Neural cell (in vitro differentiated cells): ENCODE measurements around the gene TBPL1. TPM values are rescaled to one million over a fixed set of nuclear protein-coding genes. Genes with fewer than 3 reads are reported as not detected.

Source experiments
- H2AFZ ChIP-seq: fragments of 200-600, 300-800 bp; sonication (generic), shearing (Covaris generic); 2 replicates; pipeline ENCODE4 v1.6.0; 2014; ENCODE audit warnings: low read depth, mild to moderate bottlenecking, antibody characterized with exemption, low read length, moderate library complexity
- H3F3A ChIP-seq: fragments of 200-600 bp; shearing (Covaris generic); 2 replicates; pipeline ENCODE4 v1.6.1; 2016; ENCODE audit warnings: mild to moderate bottlenecking, moderate library complexity, mixed read lengths, antibody characterized with exemption, low read length; ENCODE audit not compliant: insufficient read depth, poor library complexity, severe bottlenecking
- H3K27ac ChIP-seq: fragments of 200-600, 300-800 bp; sonication (generic), shearing (Covaris generic); 2 replicates; pipeline ENCODE4 v1.5.1; 2014; ENCODE audit warnings: mild to moderate bottlenecking, low read length, moderate library complexity
- H3K27me3 ChIP-seq: fragments of 300-800, 200-600 bp; sonication (generic), shearing (Covaris generic); 2 replicates; pipeline ENCODE4 v1.6.0; 2014; ENCODE audit warnings: mild to moderate bottlenecking, low read depth, low read length, moderate library complexity; ENCODE audit not compliant: insufficient read depth
- H3K36me3 ChIP-seq: fragments of 300-800, 200-600 bp; sonication (generic), shearing (Covaris generic); 2 replicates; pipeline ENCODE4 v1.5.1; 2014; ENCODE audit warnings: mild to moderate bottlenecking, antibody characterized with exemption, low read length, moderate library complexity; ENCODE audit not compliant: insufficient read depth
- H3K4me2 ChIP-seq: fragments of 300-800, 200-600 bp; sonication (generic), shearing (Covaris generic); 2 replicates; pipeline ENCODE4 v1.6.0; 2014; ENCODE audit warnings: mild to moderate bottlenecking, low read length
- H3K4me3 ChIP-seq: fragments of 300-800, 200-600 bp; sonication (generic), shearing (Covaris generic); 2 replicates; pipeline ENCODE4 v1.5.1; 2014; ENCODE audit warnings: mild to moderate bottlenecking, low read length, moderate library complexity
- H3K79me2 ChIP-seq: fragments of 200-600 bp; shearing (Covaris generic); replicated peaks from 2 replicates; pipeline ENCODE4 v1.6.0; 2014; ENCODE audit warnings: mild to moderate bottlenecking, low read length, moderate library complexity; ENCODE audit not compliant: insufficient read depth
- H3K9ac ChIP-seq: fragments of 300-800, 200-600 bp; sonication (generic), shearing (Covaris generic); 2 replicates; pipeline ENCODE4 v1.6.1; 2016; ENCODE audit warnings: mild to moderate bottlenecking, low read length, mixed read lengths
- H3K9me2 ChIP-seq: fragments of 200-600 bp; shearing (Covaris generic); 2 replicates; pipeline ENCODE4 v1.6.1; 2016; ENCODE audit warnings: mild to moderate bottlenecking, low read length, mixed read lengths; ENCODE audit not compliant: insufficient read depth
- H3K9me3 ChIP-seq: fragments of 200-600, 300-800 bp; sonication (generic), shearing (Covaris generic); 2 replicates; pipeline ENCODE4 v1.6.1; 2016; ENCODE audit warnings: mild to moderate bottlenecking, mixed run types, low read length, moderate library complexity, mixed read lengths
- H4K20me1 ChIP-seq: fragments of 200-600 bp; shearing (Covaris generic); 2 replicates; pipeline ENCODE4 v1.6.1; 2016; ENCODE audit warnings: mild to moderate bottlenecking, mixed run types; ENCODE audit not compliant: insufficient read depth
- EP300 ChIP-seq: fragments of 450-650 bp; conservative IDR thresholded peaks from 2 replicates; pipeline ENCODE4 v1.6.1; 2014; ENCODE audit warnings: antibody characterized with exemption, mild to moderate bottlenecking, moderate library complexity; ENCODE audit not compliant: poor library complexity, severe bottlenecking
- EZH2 ChIP-seq: fragments of 200-600, 300-800 bp; shearing (Covaris generic), sonication (generic); IDR thresholded peaks from 2 replicates; pipeline ENCODE4 v1.6.1; 2014; ENCODE audit warnings: antibody characterized with exemption, low read length, borderline replicate concordance, mild to moderate bottlenecking; ENCODE audit not compliant: insufficient read depth, poor library complexity, severe bottlenecking
- MXI1 ChIP-seq: fragments of 450-650 bp; conservative IDR thresholded peaks from 2 replicates; pipeline ENCODE4 v1.6.1; 2014; ENCODE audit warnings: antibody characterized with exemption, mild to moderate bottlenecking; ENCODE audit not compliant: poor library complexity, severe bottlenecking
- POLR2AphosphoS5 ChIP-seq: IDR thresholded peaks from 2 replicates; pipeline ENCODE4 v1.6.1; 2012
- RAD21 ChIP-seq: fragments of 450-650 bp; conservative IDR thresholded peaks from 2 replicates; pipeline ENCODE4 v1.6.1; 2014; ENCODE audit warnings: antibody characterized with exemption, mild to moderate bottlenecking, moderate library complexity
- SMC3 ChIP-seq: fragments of 450-650 bp; conservative IDR thresholded peaks from 2 replicates; pipeline ENCODE4 v1.6.1; 2014; ENCODE audit warnings: antibody characterized with exemption, mild to moderate bottlenecking, moderate library complexity; ENCODE audit not compliant: poor library complexity
- TAF1 ChIP-seq: IDR thresholded peaks from 2 replicates; pipeline ENCODE4 v1.6.1; 2012; ENCODE audit warnings: low read depth
- polyA minus RNA-seq: library from RNA; depleted of rRNA, polyadenylated mRNA; stranded (reverse); fragments of >200 nt; gene quantifications from 2 replicates; pipeline ENCODE4 v1.2.3, GENCODE V29; 2014
- polyA plus RNA-seq: library from polyadenylated mRNA; depleted of rRNA; stranded (reverse); fragments of >200 nt; gene quantifications from 2 replicates; pipeline ENCODE4 v1.2.3, GENCODE V29; 2014
- TF ChIP-seq, protein P1 (sequence below): IDR thresholded peaks from 2 replicates; pipeline ENCODE4 v1.6.1; 2012; ENCODE audit warnings: borderline replicate concordance
- TF ChIP-seq, protein P2 (sequence below): fragments of 450-650 bp; IDR thresholded peaks from 2 replicates; pipeline ENCODE4 v1.5.1; 2014; ENCODE audit warnings: antibody characterized with exemption, mild to moderate bottlenecking, moderate library complexity; ENCODE audit not compliant: poor library complexity, severe bottlenecking

The TBPL1 gene
- 110 and 126 TPM in 2 replicates for polyA plus RNA-seq
- polyA minus RNA-seq, result 89.8 and 109 TPM in 2 replicates

DNA sequence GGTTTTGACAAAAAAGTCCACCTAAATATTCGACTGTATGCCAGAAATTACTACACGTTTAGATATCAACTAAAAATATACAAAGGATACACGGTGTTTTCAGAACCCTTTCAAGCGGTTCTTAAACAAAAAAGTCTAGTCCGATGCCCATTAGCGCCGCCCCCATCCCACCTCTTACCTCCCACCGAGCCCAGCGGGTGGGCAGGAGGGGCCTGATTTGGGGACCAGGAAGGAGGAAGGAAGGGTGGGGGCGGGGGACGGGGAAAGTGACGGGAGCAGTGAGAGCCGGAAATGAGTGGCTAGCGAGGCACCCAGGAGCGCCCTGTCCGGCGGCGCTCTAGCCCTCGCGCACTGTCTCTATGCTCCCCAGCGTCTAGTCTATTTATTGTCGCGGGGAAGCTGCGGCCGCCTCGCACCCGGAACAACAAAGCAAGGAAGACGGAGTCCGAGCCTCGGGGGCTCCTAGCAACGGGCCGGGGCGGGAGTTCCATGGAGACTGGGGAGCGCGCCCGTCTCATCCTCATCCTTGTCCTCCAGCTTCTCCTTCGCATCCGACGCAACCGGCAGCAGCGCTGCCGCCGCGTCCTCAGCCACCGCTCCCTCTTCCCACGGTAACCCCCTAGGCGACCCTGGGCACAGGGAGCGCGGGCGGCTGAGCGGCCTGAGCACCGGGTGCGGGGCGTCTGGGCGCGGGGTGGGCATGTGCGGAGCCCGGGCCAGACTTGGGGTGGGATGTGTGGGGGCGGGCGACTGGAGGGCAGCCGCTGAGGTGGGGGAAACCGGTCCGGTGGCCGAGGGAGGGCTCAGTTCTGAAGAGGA is at the start of gene TBPL1:
TSS of gene TBPL1 (plus strand) at position 410 of the 819 bp plus-strand sequence. CDS start 26,902 bp downstream, outside the sequence.
- Histone ChIP-seq H3K27ac (peak within 1 kb of the TSS; percentile 90), H3F3A (no peaks in the 10 kb centered on the region), H2AFZ (peak within 1 kb of the TSS; percentile 98), H3K9me3 (no peaks in the 10 kb centered on the region), H3K79me2 (peaks cover 46% of the 10 kb centered on the region), H4K20me1 (no peaks in the 10 kb centered on the region), H3K9me2 (no peaks in the 10 kb centered on the region), H3K27me3 (no peaks in the 10 kb centered on the region), H3K9ac (peak within 1 kb of the TSS; percentile 92), H3K36me3 (no peaks in the 10 kb centered on the region), H3K4me3 (peak within 1 kb of the TSS; percentile 87), H3K4me2 (peak within 1 kb of the TSS; percentile 81)
- TF ChIP-seq, protein P1, sequence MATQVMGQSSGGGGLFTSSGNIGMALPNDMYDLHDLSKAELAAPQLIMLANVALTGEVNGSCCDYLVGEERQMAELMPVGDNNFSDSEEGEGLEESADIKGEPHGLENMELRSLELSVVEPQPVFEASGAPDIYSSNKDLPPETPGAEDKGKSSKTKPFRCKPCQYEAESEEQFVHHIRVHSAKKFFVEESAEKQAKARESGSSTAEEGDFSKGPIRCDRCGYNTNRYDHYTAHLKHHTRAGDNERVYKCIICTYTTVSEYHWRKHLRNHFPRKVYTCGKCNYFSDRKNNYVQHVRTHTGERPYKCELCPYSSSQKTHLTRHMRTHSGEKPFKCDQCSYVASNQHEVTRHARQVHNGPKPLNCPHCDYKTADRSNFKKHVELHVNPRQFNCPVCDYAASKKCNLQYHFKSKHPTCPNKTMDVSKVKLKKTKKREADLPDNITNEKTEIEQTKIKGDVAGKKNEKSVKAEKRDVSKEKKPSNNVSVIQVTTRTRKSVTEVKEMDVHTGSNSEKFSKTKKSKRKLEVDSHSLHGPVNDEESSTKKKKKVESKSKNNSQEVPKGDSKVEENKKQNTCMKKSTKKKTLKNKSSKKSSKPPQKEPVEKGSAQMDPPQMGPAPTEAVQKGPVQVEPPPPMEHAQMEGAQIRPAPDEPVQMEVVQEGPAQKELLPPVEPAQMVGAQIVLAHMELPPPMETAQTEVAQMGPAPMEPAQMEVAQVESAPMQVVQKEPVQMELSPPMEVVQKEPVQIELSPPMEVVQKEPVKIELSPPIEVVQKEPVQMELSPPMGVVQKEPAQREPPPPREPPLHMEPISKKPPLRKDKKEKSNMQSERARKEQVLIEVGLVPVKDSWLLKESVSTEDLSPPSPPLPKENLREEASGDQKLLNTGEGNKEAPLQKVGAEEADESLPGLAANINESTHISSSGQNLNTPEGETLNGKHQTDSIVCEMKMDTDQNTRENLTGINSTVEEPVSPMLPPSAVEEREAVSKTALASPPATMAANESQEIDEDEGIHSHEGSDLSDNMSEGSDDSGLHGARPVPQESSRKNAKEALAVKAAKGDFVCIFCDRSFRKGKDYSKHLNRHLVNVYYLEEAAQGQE, result peak; percentile 79
- TF ChIP-seq, protein P2, sequence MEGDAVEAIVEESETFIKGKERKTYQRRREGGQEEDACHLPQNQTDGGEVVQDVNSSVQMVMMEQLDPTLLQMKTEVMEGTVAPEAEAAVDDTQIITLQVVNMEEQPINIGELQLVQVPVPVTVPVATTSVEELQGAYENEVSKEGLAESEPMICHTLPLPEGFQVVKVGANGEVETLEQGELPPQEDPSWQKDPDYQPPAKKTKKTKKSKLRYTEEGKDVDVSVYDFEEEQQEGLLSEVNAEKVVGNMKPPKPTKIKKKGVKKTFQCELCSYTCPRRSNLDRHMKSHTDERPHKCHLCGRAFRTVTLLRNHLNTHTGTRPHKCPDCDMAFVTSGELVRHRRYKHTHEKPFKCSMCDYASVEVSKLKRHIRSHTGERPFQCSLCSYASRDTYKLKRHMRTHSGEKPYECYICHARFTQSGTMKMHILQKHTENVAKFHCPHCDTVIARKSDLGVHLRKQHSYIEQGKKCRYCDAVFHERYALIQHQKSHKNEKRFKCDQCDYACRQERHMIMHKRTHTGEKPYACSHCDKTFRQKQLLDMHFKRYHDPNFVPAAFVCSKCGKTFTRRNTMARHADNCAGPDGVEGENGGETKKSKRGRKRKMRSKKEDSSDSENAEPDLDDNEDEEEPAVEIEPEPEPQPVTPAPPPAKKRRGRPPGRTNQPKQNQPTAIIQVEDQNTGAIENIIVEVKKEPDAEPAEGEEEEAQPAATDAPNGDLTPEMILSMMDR, result no peak
- peak; percentile 16 for TF ChIP-seq SMC3
- no peak for TF ChIP-seq EZH2
- TF ChIP-seq TAF1, result peak; percentile 86
- TF ChIP-seq POLR2AphosphoS5, result peak; percentile 97
- peak; percentile 72 for TF ChIP-seq MXI1
- TF ChIP-seq EP300, result peak; percentile 45
- no peak for TF ChIP-seq RAD21

DNA sequence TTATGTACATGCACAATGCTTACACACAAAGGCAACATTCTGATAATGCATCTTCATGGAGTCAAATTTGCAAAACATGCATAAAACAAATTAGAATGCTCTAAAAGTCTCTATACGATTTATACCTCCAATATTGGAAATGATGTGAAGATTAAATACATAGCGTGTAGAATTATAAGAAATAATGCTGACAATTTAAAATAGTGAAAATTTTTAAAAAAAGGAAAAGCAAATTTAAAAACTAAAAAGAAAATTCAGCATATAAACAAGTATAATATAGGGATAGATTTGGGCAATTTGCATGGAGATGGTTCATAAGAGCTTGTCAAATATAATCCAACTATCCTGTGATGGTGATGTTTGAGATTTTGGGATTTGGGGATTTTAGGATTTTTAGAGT is 49.2 kb upstream of the TBPL1 start:
- no peaks in the 10 kb centered on the region for H4K20me1 ChIP-seq
- H3K9ac ChIP-seq, result no peak overlapping the region
- TF ChIP-seq, protein P1, result no peak
- TF ChIP-seq EZH2, result no peak
- no peaks in the 10 kb centered on the region for H3K27me3 ChIP-seq
- no peaks in the 10 kb centered on the region for H3F3A ChIP-seq
- no peak overlapping the region for H2AFZ ChIP-seq
- no peaks in the 10 kb centered on the region for H3K79me2 ChIP-seq
- H3K9me3 ChIP-seq, result no peaks in the 10 kb centered on the region
- H3K9me2 ChIP-seq, result no peaks in the 10 kb centered on the region
- H3K36me3 ChIP-seq, result no peaks in the 10 kb centered on the region
- H3K4me3 ChIP-seq, result no peak overlapping the region
- no peak overlapping the region for H3K27ac ChIP-seq
- H3K4me2 ChIP-seq, result no peak overlapping the region
